WTC11 (cell line): ENCODE data around the gene KIAA1586. TPM values are rescaled to one million over a fixed set of nuclear protein-coding genes. Genes with fewer than 3 reads are reported as not detected.

Source experiments
- ATAC-seq: fragments of 200-7000 bp; cut with Tn5 transposase; 2 replicates; pipeline ENCODE4 v1.10.0; 2021; ENCODE audit warnings: mild to moderate bottlenecking, moderate library complexity
- CTCF ChIA-PET: fragments of 300-600 bp; sonication (Branson Sonifier 250); formaldehyde crosslinking; loops from one replicate; lab custom pipeline; 2021; ENCODE audit warnings: antibody characterized with exemption; lab: Charles Lee
- POLR2A ChIA-PET: fragments of 350-600 bp; sonication (Branson Sonifier 250); formaldehyde crosslinking; loops from one replicate; lab custom pipeline; 2021; ENCODE audit warnings: antibody characterized with exemption; lab: Charles Lee
- DNase-seq: peaks from one replicate; pipeline ENCODE4 v3.0.0; 2021; ENCODE audit warnings: low spot score
- H3K27ac Mint-ChIP-seq: 2 replicates; pipeline ENCODE4 v1.8.0; 2021; ENCODE audit warnings: mixed read lengths
- H3K27me3 Mint-ChIP-seq: 2 replicates; pipeline ENCODE4 v1.8.0; 2021; ENCODE audit warnings: low read depth, mild to moderate bottlenecking, moderate library complexity, mixed read lengths
- H3K36me3 Mint-ChIP-seq: 2 replicates; pipeline ENCODE4 v1.8.0; 2021; ENCODE audit warnings: mixed read lengths
- H3K4me1 Mint-ChIP-seq: 2 replicates; pipeline ENCODE4 v1.8.0; 2022; ENCODE audit warnings: mixed read lengths
- H3K4me3 Mint-ChIP-seq: 2 replicates; pipeline ENCODE4 v1.8.0; 2021; ENCODE audit warnings: mild to moderate bottlenecking, moderate library complexity, mixed read lengths
- H3K9me3 Mint-ChIP-seq: 2 replicates; pipeline ENCODE4 v1.8.0; 2021; ENCODE audit warnings: mixed read lengths
- AFF4 ChIP-seq: sonication (generic); formaldehyde crosslinking; IDR thresholded peaks from 2 replicates; pipeline ENCODE4 v1.8.1; 2023; ENCODE audit warnings: mild to moderate bottlenecking, missing genetic modification reagents, borderline replicate concordance
- CREB1 ChIP-seq: sonication (generic); formaldehyde crosslinking; IDR thresholded peaks from 2 replicates; pipeline ENCODE4 v1.8.0; 2023; ENCODE audit warnings: mild to moderate bottlenecking, missing genetic modification reagents
- CREM ChIP-seq: sonication (generic); formaldehyde crosslinking; IDR thresholded peaks from 2 replicates; pipeline ENCODE4 v1.8.1; 2022; ENCODE audit warnings: mild to moderate bottlenecking, missing genetic modification reagents, moderate library complexity
- E2F5 ChIP-seq: sonication (generic); formaldehyde crosslinking; IDR thresholded peaks from 2 replicates; pipeline ENCODE4 v1.8.1; 2022; ENCODE audit warnings: mild to moderate bottlenecking, moderate library complexity, missing genetic modification reagents
- ELF4 ChIP-seq: sonication (generic); formaldehyde crosslinking; IDR thresholded peaks from 2 replicates; pipeline ENCODE4 v1.8.1; 2022; ENCODE audit warnings: low read depth, mild to moderate bottlenecking, moderate library complexity, missing genetic modification reagents
- EMX1 ChIP-seq: fragments of 250-450 bp; sonication (Bioruptor Pico); IDR thresholded peaks from 2 replicates; pipeline ENCODE4 v1.8.0; 2021; ENCODE audit warnings: mild to moderate bottlenecking
- ETV6 ChIP-seq: sonication (generic); formaldehyde crosslinking; IDR thresholded peaks from 2 replicates; pipeline ENCODE4 v1.8.1; 2022; ENCODE audit warnings: mild to moderate bottlenecking, missing genetic modification reagents
- FOXJ3 ChIP-seq: sonication (generic); formaldehyde crosslinking; IDR thresholded peaks from 2 replicates; pipeline ENCODE4 v1.9.0; 2021; ENCODE audit warnings: missing genetic modification reagents, mild to moderate bottlenecking, borderline replicate concordance
- GTF2I ChIP-seq: fragments of 250-450 bp; sonication (Bioruptor Pico); conservative IDR thresholded peaks from 2 replicates; pipeline ENCODE4 v1.4.0; 2021; ENCODE audit warnings: mild to moderate bottlenecking
- IRF2 ChIP-seq: sonication (generic); formaldehyde crosslinking; IDR thresholded peaks from 2 replicates; pipeline ENCODE4 v1.8.0; 2022; ENCODE audit warnings: low read depth, missing genetic modification reagents, borderline replicate concordance
- OVOL2 ChIP-seq: fragments of 250-450 bp; sonication (Bioruptor Pico); IDR thresholded peaks from 2 replicates; pipeline ENCODE4 v1.9.0; 2021; ENCODE audit warnings: mild to moderate bottlenecking, borderline replicate concordance
- PREB ChIP-seq: sonication (generic); formaldehyde crosslinking; IDR thresholded peaks from 2 replicates; pipeline ENCODE4 v1.8.1; 2022; ENCODE audit warnings: mild to moderate bottlenecking, missing genetic modification reagents, moderate library complexity, borderline replicate concordance
- PRRX2 ChIP-seq: fragments of 250-450 bp; sonication (Bioruptor Pico); IDR thresholded peaks from 2 replicates; pipeline ENCODE4 v1.8.0; 2021; ENCODE audit warnings: mild to moderate bottlenecking
- SP1 ChIP-seq: sonication (generic); formaldehyde crosslinking; conservative IDR thresholded peaks from 2 replicates; pipeline ENCODE4 v1.8.1; 2022; ENCODE audit warnings: missing genetic modification reagents
- USF1 ChIP-seq: sonication (generic); formaldehyde crosslinking; IDR thresholded peaks from 2 replicates; pipeline ENCODE4 v1.8.0; 2022; ENCODE audit warnings: mild to moderate bottlenecking, missing genetic modification reagents
- ZMAT4 ChIP-seq: fragments of 250-450 bp; sonication (Bioruptor Pico); IDR thresholded peaks from 2 replicates; pipeline ENCODE4 v1.9.0; 2021; ENCODE audit warnings: mild to moderate bottlenecking
- ZNF138 ChIP-seq: sonication (generic); formaldehyde crosslinking; conservative IDR thresholded peaks from 2 replicates; pipeline ENCODE4 v1.8.1; 2022; ENCODE audit warnings: mild to moderate bottlenecking, moderate library complexity, missing genetic modification reagents
- ZNF232 ChIP-seq: sonication (generic); formaldehyde crosslinking; IDR thresholded peaks from 2 replicates; pipeline ENCODE4 v1.8.0; 2022; ENCODE audit warnings: mild to moderate bottlenecking, missing genetic modification reagents
- ZNF396 ChIP-seq: fragments of 250-450 bp; sonication (Bioruptor Pico); IDR thresholded peaks from 2 replicates; pipeline ENCODE4 v1.8.0; 2021; ENCODE audit warnings: mild to moderate bottlenecking, moderate library complexity, borderline replicate concordance
- ZNF532 ChIP-seq: fragments of 250-450 bp; sonication (Bioruptor Pico); IDR thresholded peaks from 2 replicates; pipeline ENCODE4 v1.9.0; 2021; ENCODE audit warnings: mild to moderate bottlenecking, borderline replicate concordance
- total RNA-seq: library from RNA; stranded (reverse); gene quantifications from 3 replicates; pipeline ENCODE4 v1.2.3, GENCODE V29; 2021

KIAA1586 gene
- total RNA-seq, 1 experiment from 2014 or later, result 17.2 TPM

- DNase-seq (no peak), ATAC-seq (no peak)
- CTCF ChIA-PET, result no interaction called here
- H3K36me3 Mint-ChIP-seq, result no peaks in the 10 kb centered on the region
- H3K27me3 Mint-ChIP-seq, result peaks cover 38% of the 10 kb centered on the region
- TF ChIP-seq FOXJ3 (CRISPR knock-in tag) (no peak), EMX1 (CRISPR knock-in tag) (no peak), PREB (CRISPR knock-in tag) (no peak), ZNF138 (CRISPR knock-in tag) (no peak), E2F5 (CRISPR knock-in tag) (no peak), SP1 (no peak), AFF4 (CRISPR knock-in tag) (no peak), ZNF232 (no peak), ETV6 (CRISPR knock-in tag) (no peak), IRF2 (no peak), ELF4 (no peak), OVOL2 (CRISPR knock-in tag) (no peak), CREM (CRISPR knock-in tag) (no peak), PRRX2 (no peak), USF1 (CRISPR knock-in tag) (no peak), CREB1 (no peak), ZMAT4 (no peak), ZNF532 (CRISPR knock-in tag) (no peak), GTF2I (CRISPR knock-in tag) (no peak), ZNF396 (CRISPR knock-in tag) (no peak)
- H3K9me3 Mint-ChIP-seq, result peaks cover 2% of the 10 kb centered on the region
- peaks cover 21% of the 10 kb centered on the region for H3K4me1 Mint-ChIP-seq
- no peak overlapping the region for H3K4me3 Mint-ChIP-seq
- no peak overlapping the region for H3K27ac Mint-ChIP-seq
- POLR2A ChIA-PET, result interaction anchor here (0.6 kb wide), 1 partner anchor 14 kb away, joined by 3 read pairs; no protein-coding TSS in a partner anchor
Measured at GRCh38 chr6:57085471-57085870, 39.0 kb downstream of the KIAA1586 start.
